Cerebellar nuclear complex (tissue), 1 donor: ENCODE results near the gene SPARCL1.
"Not testable (repeated sequence)": the region's sequence is repeated elsewhere in the genome, so short reads cannot be mapped to it uniquely, and the experiment has no call there.

Experiments used
- DNase-seq, 2 experiments: peaks; one replicate each; lab custom pipeline; 2025; lab: John Stamatoyannopoulos, UW

The SPARCL1 gene

GRCh38 chr4:87442889-87443288, 86.3 kb downstream of the SPARCL1 start:
- DNase-seq: no peak

- no peak for DNase-seq
Observed at GRCh38 chr4:87433342-87433741, 95.8 kb downstream of the SPARCL1 start.

GRCh38 chr4:87430038-87430437, 99.1 kb downstream of the SPARCL1 start:
- no peak for DNase-seq

- DNase-seq: no peak
Observed at GRCh38 chr4:87428979-87429378, 100.2 kb downstream of the SPARCL1 start.

- DNase-seq: no peak
Observed at GRCh38 chr4:87427518-87427868, 101.7 kb downstream of the SPARCL1 start.

- no peak for DNase-seq
Observed at GRCh38 chr4:87426865-87427517, 102.2 kb downstream of the SPARCL1 start.

GRCh38 chr4:87425711-87426110, 103.5 kb downstream of the SPARCL1 start:
- DNase-seq: no peak

- DNase-seq: not testable (repeated sequence)
Observed at GRCh38 chr4:87424099-87424543, 105.1 kb downstream of the SPARCL1 start.
